Measurements from ENCODE around the gene SEL1L3.

SEL1L3 gene

GRCh38 chr4:25815586-25815985, 47.2 kb downstream of the SEL1L3 start:
- no peak for DNase-seq

DNA sequence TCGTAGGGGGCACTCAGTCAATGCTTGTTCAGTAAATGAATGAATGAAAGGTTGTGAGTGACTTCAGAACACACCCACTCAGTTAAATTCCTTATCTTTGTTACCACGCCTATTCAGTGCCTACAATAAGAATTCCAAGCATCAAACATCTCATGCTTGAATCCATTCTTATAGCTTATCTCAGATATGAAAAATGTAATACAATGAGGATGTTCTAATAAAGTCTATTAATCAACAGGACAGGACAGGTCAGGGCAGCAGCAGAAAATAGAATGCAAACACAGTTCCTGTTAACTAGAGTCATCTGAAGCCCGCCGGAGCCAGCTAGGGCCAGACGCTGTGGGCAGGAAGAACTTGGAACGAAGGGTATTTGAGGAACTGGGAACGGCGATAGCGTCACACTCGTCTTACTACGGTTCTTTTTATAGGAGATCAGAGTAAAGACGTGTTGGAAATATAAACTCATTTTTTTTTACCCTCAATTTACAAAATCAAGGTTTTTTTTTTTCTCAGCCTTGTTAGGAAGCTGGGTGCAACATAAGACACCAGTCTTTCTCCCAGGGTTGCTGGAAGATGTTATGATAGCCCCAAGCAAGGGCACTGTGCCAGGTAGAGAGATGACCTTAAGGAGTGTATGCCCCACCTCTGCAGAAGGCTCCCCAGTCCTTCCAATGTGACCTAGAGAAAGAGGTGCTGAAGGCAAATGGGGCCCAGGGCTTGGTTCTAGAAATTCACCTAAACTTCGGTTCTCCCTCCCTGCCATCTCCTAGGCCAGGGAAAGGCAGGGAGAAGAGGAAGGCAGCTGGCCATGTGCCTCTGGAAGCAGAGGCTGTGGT, 48.3 kb downstream of the SEL1L3 start:
- no peak for DNase-seq

- DNase-seq, result no peak
Measured at GRCh38 chr4:25813448-25814106, 49.2 kb downstream of the SEL1L3 start.

DNA sequence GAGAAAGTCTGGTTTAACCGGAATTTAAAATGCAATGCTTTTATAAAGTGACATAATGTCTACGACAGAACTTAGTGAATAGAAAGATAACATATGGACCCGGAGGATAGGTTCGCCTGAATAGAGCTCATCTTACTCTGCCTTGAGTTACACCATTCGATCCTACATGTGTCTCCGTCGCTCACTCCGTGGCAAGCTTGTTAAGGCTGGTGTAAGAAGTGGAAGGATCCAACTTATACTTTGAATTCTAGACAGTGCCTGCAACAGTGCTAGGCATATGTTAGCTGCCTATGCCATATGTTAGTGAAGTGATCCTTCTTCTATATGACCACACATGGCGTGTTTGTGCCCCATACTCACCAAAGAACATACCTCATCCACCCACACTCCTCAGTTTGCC, 50.9 kb downstream of the SEL1L3 start:
- DNase-seq, result no peak

- no peak for DNase-seq
Measured at GRCh38 chr4:25811374-25811690, 51.5 kb downstream of the SEL1L3 start.

- no peak for DNase-seq
Measured at GRCh38 chr4:25810461-25811373, 52.1 kb downstream of the SEL1L3 start.

GRCh38 chr4:25809996-25810395, 52.8 kb downstream of the SEL1L3 start:
- no peak for DNase-seq

DNA sequence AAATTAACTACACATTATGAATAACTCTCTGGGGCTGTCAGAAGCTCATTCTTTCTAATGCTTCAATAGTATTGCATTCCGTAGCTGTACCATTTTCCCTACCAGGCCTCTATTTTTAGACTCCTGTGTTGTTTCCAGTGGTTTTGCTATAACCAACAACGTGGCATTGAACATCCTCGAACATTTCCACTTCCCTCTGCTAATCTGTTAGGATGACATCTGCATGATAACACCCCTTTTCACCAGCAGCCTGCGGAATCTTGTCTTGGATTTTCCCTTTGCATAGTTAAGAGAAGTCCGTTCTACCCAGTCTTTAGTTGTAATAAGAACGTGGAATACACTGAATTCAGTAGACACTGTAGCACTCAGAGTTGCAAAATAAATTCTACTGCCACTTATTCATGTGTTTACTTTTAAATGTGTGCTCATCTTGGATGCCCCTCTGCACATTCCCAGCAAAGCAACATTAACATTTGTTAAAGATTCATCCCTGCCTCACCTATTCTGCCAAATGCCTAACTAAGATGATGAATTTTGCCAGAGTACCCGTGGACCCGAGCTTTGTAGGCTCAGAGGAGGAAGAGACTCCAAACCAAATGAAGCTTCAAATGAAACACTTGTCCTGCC, 55.6 kb downstream of the SEL1L3 start:
- DNase-seq, result no peak

GRCh38 chr4:25805255-25805860, 57.4 kb downstream of the SEL1L3 start:
- no peak for DNase-seq

DNA sequence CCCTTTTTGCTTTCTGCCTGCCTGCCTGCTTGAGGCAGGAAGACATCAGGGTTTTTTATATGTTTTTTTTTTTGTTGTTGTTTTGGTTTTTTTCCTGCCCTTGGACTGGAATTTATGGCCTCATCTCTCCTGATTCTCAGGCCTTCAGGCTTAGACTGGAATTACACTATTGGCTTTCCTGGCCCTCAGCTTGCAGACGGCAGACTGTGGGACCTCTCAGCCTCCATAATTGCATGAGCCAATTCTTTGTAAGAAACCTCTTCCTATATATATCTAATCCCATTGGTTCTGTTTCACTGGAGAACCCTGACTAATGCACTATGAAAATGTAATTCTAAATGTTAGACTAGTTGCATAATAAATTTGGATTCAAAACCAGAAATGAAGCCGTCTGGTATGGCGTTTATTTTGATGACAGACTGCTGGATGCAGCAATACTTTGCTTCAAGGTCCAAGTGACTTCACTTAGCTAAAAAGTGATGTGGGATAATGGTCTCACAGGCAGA, 59.0 kb downstream of the SEL1L3 start:
- no peak for DNase-seq

GRCh38 chr4:25801594-25801993, 61.2 kb downstream of the SEL1L3 start:
- DNase-seq, result no peak

DNA sequence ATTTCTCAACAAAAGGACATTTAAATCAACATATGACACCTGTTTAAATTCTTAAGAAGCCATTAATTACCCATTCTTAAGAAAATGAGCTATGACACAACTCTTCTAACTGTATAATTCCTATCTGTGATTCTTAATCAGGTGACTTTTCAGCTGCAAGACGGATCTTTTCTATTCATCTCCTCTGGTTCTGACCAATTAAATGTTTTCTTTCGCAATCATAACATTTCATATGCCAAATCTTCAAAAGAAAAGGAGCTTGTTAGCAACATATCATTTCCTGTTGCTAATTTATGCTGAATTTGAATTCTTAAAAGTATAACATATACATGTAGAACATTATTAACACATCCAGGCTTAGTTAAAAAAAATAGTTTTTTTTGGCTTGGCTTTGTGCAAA, 62.5 kb downstream of the SEL1L3 start:
- DNase-seq, result no peak

- DNase-seq, result no peak
Measured at GRCh38 chr4:25799522-25799921, 63.3 kb downstream of the SEL1L3 start.

- DNase-seq, result no peak
Measured at GRCh38 chr4:25797136-25797535, 65.7 kb downstream of the SEL1L3 start.

DNA sequence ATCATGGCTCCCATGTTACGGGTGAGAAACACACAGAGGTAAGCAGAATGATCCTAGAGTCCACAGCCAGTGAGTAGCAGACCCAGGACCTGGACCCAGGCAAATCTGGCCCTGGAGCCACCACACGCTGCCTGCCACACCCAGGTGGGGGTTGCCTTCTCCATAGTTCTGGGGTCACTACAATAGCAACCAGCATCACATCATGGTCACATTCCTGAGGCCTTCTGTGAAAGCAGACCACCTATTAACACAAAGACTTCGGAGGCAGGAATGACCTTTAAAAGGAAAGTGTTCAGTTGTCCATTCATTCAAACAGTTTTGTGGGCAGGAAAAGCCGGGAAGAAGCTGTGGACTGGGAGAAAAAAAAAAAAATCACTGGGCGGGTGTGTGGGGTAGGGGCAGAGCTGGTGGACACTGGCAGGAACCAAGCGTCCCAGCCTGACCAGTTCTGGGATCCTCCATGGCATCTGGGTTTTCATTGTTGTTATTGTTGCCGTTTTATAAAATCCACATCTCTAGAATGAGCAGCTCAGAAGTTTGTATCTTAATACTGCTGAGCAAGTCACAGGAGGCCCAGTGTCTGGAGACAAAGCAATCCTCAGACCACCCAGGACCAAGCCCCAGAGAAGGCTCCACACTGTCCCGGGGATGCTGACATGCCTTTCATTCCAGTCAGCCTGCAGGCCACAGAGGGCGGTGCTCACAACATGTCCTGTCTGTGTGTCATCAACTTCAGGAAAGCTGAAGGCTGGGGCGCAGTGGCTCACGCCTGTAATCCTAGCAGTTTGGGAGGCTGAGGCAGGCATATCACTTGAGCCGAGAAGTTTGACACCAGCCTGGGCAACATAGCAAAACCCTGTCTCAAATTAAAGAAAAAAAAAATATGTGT, 67.0 kb downstream of the SEL1L3 start:
- DNase-seq, result no peak

DNA sequence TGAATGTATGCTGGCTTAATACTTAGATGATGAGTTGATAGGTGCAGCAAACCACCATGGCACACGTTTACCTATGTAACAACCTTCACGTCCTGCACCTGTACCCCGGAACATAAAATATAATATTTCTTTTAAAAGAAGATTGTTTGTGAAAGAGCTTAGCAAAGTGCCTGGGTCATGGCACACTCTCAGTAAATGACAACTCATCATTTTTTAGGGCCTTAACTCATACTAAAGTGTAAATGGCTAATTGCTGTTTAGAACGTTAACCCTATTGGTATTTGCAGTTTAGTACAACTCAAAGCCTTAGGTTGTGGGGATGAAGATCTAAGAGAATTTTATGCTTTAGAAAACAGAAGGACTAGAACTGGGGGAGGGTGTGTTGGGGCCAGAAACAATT, 67.7 kb downstream of the SEL1L3 start:
- DNase-seq, result no peak

GRCh38 chr4:25792876-25793275, 69.9 kb downstream of the SEL1L3 start:
- DNase-seq, result no peak

DNA sequence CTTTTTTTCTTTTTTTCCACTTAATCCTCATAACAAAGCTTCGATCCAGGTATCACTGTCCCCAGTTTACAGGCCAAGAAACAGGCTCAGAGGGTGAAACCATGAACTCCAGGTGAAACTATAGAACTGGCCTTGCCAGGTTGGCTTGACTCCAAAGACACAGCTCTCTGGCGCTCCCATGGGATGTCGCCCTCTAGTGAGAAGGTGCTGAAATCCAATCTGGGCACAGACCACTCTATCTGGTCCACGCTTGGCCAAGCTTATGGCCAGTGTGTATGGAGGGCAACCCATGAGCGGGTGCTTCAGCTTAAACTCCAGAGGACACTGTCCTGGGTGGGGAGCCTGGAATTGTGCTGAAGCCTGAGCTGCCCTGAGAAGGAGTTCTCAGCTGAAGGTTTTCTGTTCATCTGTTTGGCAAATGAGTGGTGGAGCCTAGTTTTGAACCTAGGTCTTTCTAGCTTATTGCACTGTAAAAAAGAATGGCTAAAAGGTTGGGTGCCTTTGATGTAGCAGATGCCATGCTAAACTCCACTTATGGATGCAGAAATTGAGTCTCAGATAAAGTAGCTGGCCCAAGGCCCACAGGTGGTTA, 70.5 kb downstream of the SEL1L3 start:
- no peak for DNase-seq

- no peak for DNase-seq
Measured at GRCh38 chr4:25790024-25790423, 72.8 kb downstream of the SEL1L3 start.

- DNase-seq, result no peak
Measured at GRCh38 chr4:25788703-25789238, 74.0 kb downstream of the SEL1L3 start.
